Measurements from ENCODE around the gene NAA40.
"Not testable (repeated sequence)": the region's sequence is repeated elsewhere in the genome, so short reads cannot be mapped to it uniquely, and the experiment has no call there.

The NAA40 gene

DNA sequence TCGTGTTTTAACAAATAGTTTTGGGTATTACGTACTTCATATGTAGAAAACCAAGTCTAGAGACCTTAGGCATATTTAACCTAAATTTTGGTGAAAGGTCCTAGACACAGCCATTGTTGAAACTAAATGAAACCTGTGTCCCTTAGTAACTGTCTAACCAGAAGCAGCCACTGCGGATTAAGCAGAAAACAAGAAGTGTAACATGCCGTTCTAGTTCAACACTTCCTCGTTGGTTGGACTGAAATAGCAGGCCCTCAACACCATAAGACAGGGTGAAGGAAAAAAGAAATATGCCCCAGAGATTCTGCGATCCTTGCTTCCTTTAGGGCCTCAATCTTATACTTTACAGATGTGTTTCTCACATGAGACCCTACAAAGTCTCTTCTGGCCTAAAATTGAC, 2.0 kb downstream of the NAA40 start:
- DNase-seq = no peak

DNA sequence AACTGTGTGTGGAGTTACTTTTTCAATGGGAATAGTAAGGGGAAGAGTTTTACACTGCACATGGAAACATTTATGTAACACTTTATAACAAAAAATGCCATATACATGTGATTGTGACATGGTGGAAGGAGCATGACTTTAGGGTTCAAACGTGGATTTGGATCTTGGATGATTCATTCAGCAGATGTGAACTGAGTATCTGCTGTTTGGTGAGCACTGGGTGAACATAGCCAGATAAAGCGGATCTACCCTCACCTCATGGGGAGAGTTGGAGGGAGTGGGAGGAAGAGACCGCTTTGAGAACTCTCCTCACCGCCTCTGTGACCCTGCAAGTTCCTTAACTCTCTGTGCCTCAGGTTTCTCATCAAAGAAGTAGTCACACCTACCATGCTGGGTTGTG, 3.1 kb downstream of the NAA40 start:
- DNase-seq = no peak

DNA sequence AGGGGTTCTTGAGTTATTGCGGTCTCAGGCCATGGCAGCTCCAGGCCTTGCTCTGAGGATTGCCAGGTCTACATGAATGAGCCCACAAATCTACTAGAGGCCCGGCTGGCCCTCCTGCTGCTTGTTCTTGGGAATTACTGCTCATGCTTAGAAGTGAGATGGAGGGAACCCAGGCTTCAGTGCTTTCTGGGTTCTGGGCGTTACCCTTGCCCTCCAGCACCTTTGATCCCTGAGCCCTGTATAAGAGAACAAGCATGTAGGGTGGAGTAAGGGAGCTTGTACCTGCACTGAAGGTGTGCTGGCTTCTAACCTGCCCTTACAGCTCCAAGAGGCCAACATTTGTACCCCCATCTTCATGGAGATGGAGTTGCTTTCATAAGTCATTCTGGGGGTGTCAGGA, 4.0 kb downstream of the NAA40 start:
- no peak for DNase-seq

DNA sequence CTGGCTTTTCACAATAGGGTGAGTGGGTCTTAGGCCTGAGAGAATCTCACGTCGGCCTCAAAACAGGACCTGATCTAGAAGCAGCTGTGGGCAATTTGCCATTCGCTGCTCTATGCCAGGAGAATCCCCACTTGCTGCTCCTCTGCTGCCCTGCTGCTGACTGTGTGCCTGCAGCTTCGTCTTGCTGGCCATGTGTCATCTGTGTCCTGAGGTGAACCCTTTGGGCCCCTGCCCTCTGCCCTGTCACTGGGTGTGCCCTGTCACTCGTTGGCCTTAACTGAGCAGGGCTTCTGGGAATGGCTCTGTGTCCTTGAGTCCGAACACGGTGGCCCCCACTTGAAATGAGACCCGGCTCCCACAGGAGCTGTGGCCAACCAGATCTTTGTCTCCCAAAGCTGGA, 6.2 kb downstream of the NAA40 start:
- DNase-seq = no peak

DNA sequence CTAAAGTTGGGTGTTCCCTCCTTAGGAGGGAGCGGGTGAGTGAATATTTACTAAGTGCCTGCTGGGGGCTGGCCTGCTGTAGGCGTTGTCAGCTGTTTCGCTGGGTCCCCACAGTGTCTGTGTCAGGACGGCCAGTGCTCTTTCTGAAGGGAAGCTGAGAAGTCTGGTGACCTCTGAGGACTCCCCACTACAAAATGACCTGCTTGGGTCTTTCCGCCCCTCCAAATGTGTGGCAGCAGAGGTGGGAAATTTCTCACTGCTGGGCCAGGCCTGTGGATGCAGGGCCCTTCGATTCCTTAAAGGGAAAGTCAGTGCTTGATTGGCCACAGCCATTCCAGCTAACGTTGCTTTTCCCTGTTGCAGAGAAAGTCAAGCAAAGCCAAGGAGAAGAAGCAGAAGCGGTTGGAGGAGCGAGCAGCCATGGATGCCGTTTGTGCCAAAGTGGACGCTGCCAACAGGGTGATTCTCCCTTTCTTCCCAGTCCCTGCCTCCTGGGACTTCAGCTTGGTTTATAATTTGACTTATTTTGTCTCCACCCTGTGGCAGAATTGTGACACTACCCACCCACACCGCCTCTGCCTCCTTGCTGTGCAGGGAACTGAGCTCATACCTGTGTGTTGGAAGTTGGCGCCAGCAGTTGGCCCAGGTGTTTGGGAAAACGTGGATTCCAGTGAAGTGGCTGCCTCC, 6.8 kb downstream of the NAA40 start:
- DNase-seq = peak; percentile 54

DNA sequence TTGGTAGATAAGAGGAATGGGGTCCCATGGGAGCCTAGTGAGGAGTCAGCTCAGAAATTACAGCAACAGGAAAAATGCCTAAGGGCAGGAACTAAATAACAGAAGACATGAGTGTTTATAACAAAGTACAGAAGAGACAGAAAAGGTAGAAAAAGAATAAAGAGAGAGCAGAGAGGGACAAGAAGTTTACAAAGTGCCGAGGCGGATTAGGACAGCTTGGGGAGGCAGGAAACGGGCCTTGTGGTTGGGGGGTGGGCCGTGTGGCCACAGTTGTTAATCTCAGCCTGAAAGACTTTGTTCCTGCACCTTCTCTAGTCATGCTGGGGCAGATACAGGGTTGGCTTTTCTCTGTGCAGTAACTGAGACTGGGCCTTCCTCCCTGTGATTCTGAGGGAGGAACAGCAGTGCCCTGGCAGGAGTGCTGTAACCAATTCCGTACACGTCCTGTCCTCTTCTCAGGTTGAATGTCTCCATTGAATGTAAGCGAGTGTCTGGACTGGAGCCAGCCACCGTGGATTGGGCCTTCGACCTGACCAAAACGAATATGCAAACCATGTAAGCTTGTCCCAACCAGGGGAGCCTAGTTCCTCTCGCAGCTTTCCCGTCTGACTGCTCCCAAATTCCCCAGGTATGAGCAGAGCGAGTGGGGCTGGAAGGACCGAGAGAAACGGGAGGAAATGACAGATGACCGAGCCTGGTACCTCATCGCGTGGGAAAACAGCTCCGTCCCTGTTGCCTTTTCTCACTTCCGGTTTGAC, 13.2 kb downstream of the NAA40 start:
- peak; percentile 12 for DNase-seq

DNA sequence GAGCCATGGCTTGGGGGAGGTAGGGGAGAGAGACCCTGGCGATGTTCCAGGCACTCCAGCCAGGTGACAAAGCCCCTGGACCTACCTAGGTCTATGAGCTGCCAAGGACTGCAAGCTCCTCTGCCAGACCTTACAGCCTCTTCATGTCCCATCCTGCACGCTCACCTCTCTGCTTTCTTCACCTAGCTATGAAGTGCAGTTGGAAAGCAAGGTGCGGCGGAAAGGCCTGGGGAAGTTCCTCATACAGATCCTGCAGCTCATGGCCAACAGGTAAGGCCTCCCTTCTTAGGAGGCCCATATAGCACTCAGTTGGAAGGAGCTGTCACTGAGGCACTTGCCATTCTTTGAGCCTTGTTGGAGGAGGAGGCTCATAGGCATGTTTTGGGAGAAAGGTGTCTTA, 13.8 kb downstream of the NAA40 start:
- no peak for DNase-seq

DNA sequence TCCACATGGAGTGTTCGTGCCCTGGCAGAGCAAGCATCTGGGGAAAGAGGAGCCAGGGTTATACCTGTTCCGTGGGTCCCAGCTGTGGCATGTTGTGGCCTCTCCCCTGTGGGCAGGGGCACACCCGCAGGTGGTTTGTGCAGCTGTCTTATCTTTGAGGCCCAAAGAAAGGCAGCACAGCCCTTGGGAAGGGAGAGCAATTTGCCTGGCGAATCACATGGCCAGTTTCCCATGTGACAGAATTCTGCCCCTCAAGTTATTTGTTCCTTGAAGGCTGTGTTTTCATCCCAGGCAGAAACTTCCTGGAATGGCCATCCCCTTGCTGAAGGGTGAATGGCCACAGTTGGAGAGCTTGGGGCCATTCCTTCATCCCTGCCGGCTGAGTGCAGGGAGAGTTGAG, 19.2 kb downstream of the NAA40 start:
- no peak for DNase-seq

DNA sequence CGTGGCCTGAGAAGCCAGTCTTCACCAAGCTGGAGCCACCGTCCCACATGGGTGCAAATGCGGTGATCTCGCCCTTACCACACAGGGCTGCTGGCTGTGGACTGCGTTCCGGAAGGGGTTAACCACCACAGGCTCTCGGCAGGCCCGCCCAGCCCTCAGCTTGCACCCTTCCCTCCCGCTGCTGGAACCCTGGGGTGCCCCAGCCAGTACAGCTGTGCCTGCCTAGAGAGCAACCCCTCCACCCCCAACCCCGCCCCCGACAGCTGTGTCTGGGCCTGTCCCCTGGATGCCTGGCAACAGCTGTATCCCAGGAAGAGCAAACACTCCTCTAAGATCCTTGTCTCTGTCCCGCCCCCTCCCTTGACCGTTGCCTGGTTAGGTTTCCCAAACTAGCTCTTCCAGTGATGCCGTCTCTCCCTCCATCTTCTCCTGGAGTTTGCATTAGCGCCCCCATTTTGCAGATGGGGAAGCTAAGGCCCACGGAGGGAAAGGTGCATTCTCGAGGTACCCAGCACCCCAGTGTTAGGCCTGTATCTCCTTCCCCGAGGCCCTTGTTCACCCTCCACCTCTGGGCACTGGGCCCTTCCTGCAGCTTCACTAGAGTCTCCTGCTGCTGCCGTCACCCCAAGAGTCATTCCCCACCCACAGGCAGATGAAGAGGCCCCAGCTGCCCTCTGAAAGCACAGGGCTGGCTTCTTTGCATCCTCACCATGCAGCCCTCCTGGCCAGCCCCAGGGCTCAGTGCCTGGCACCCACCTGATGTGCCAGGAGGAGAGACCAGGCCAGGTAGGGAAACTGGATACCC, 23.0 kb downstream of the NAA40 start:
- no peak for DNase-seq

DNA sequence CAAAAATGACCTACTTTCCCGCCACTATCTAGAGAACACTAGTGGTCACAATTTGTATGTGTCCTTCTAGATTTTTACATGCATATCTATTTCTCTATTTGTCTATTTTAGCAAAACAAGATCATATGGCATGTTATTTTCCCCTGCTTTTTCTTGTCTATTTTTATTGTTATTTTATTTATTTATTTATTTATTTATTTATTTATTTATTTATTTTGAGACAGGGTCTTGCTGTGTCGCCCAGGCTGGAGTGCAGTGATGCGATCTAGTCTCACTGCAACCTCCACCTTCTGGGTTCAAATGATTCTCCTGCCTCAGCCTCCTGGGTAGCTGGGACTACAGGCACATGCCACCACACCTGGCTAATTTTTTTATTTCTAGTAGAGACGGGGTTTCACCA, 25.1 kb downstream of the NAA40 start:
- not testable (repeated sequence) for DNase-seq

DNA sequence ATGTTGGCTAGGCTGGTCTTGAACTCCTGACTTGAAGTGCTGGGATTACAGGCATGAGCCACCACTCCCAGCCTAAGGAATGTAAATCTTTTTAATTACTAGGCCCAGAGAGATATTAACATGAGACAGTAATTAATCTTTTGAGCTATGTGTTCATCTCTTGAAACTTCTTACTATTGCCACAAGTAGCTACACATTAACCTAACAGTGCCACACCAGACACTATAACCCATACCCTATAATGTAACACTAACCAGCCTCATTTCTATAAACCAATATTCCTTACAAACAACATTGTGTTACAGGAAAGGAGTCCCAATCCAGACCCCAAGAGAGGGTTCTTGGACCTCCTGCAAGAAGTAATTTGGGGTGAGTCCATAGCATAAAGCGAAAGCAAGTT, 27.6 kb downstream of the NAA40 start:
- DNase-seq = no peak

DNA sequence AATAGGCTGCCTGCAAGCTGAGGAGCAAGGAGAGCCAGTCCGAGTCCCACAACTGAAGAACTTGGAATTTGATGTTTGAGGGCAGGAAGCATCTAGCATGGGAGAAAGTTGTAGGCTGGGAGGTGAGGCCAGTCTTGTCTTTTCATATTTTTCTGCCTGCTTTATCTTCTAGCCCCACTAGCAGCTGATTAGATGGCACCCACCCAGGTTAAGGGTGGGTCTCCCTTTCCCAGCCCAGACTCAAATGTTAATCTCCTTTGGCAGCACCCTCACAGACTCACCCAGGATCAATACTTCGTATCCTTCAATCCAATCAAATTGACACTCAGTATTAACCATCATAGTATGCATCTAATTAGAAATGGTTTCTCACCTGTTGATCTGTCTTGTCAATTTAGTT, 30.7 kb downstream of the NAA40 start:
- no peak for DNase-seq

DNA sequence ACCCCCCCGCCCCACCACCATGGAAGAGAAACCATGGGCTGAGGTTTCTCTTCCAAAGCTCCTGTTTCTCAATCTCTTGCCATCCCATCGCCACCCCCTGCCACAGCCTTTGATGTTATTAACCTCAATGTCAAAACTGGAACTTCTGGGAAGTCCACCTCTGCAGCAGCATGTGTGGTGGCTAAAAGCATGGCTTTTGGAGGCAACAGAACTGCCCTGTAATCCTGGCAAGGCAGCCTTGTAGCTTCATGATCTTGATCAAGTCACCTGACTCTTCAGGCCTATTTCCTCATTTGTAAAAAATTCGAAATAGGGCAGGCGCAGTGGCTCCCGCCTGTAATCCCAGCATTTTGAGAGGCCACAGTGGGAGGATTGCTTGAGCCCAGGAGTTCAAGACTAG, 32.1 kb downstream of the NAA40 start:
- DNase-seq = no peak

DNA sequence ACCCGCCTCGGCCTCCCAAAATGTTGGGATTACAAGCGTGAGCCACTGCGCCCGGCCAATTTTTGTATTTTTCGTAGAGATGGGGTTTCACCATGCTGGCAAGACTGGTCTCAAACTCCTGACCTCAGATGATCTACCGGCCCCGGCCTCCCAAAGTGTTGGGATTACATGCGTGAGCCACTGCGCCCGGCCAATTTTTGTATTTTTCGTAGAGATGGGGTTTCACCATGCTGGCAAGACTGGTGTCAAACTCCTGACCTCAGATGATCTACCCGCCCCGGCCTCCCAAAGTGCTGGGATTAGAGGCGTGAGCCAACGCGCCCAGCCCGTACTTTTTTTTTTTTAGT, 35.1 kb downstream of the NAA40 start:
- DNase-seq = not testable (repeated sequence)

DNA sequence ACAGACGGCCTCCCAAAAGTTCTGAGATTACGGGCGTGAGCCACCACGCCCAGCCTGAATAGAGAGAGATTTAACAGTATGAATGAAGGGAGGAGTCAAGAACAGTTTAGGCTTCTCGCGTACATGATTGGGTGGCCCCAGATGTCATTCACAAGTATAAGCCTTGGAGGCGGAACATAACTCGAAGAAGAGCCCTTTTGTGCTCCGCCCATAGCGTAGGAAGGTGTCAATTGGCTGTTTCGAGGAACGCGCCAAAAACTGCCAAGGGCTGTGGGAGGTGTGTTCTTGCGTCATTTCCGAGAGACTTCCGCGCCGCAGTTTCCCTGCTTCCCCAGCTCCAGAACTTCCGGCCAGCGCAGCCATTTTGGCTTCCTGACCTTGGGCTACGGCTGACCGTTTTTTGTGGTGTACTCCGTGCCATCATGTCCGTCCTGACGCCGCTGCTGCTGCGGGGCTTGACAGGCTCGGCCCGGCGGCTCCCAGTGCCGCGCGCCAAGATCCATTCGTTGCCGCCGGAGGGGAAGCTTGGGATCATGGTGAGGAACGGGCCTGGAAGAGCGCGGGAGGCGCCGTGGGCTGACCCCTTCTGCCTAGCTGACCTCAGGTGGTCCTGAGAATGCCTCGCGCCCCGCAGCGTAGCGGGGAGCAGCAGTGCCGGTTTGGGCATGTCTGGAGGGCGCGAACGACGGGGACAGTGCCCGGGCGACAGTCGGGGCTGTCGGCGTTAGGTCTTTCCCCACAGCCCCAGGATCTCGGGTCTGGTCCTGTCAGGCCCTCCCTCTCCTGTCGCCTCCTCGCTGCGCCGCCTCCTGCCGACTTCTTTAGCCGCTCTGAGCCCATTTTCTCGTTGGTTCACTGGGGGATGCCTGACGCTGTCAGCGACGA, 35.7 kb downstream of the NAA40 start, which contains the start of gene COX8A:
Gene COX8A (plus strand): TSS at position 362 of the 885 bp plus-strand sequence. CDS start 61 bp downstream, at position 423.
- peak; percentile 97 for DNase-seq

DNA sequence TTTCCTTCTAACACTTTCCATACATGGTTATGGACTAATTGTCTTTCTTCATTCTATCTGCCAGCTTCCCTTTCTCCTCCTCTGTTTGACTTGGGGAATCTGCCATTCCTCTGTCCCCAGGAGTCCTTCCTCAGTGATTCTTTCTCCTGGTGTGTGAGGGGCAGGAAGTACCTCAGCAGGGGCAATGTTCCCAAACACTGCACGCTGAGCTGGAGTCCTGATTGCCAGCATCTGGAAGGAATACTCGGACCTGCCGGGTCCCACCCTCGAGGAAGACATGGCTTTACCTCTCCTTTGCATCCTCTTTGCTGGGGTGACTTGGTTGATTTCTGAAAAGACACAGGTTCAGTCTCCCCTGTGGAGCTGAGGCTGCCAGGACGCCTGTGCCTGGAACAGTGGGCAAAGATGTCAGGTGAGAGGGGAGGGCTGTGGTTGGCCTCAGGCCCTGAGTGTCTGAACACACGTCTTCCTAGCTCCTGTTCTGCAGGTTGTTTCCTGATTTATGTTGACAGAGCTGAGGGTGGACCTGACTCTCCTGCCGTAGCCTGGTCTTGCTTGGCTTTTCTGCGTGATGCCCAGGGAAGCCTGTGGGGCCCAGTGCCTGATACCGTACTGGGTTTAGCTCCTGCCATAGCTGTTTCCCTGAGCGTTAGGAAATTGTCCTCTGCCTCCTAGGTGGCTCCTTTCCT, 39.9 kb downstream of the NAA40 start:
- DNase-seq = no peak

DNA sequence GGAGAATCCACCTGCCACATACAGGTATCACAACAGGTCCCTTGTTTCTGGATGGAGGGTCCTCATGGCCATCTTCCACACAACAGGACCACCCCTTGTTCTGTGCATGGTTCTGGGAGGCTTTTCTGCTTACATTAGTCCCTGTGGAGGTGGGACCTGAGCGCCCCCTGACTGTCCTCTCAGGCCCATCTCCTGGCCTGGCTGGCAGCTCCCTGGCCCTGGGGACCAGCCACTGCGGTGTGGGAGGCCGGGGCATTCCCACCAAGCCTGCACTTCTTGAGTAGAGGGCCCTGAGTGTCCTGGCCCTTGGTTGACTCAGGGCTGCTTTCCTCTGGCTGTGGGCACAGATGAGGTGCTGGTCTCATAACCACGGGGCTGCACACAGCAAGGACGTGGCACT, 40.6 kb downstream of the NAA40 start:
- DNase-seq = no peak

DNA sequence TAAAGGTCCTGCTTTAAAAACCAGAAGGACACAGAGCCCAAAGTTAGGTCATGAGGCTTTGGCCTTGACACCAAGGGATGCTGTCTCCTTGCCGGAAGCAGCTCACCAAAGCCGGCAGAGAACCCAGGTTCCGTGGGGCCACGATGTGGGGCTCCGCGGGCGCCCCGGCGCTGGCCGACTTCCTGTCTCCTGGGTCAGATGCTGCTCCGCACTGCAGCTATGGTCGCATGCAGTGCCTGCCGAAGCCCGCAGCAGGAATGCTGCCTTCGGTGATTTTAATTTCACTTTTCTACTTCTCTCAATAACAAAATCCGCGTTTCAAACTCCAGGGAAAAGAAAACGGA, 47.0 kb downstream of the NAA40 start:
- DNase-seq = peak; percentile 77

DNA sequence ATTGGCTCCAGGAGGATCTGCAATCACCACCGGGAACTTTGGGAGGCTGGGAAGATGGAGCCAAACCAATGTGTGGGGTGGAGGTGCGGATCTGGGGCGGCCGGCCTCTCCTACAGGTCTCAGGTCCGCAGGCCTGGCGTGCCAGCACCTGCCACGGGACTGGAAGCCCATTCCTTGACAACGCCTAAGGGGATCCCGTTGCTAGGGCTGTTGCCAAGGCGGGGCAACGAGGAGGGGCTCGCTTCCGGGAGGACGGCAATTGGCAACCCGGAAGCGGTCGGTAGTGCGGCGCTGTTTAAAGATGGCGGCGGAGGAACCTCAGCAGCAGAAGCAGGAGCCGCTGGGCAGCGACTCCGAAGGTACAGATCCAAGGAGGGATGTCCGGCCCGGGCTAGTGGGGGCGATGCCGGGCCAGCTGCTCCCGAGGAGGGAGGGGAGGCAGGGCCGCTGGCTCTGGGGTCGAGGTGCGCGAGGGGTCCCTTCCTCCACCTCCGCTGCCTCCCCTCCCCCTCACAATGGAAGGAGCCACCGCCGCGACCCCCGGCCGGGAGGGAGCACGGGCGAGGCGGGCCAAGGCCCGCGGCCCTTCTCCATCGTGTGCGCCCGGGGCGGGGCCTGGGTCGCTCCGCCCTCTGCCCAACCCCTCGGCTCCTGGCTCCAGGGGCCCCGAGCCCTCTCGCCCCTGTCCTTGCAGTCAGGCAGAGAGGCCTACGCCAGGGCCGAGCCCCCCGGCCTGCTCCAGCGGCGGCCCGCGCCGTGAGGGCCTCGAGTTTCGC, 47.5 kb downstream of the NAA40 start, which contains the start of gene OTUB1:
Gene OTUB1 (plus strand): TSS at position 283 of the 776 bp plus-strand sequence. CDS start 19 bp downstream, at position 302.
- DNase-seq = peak; percentile 90

DNA sequence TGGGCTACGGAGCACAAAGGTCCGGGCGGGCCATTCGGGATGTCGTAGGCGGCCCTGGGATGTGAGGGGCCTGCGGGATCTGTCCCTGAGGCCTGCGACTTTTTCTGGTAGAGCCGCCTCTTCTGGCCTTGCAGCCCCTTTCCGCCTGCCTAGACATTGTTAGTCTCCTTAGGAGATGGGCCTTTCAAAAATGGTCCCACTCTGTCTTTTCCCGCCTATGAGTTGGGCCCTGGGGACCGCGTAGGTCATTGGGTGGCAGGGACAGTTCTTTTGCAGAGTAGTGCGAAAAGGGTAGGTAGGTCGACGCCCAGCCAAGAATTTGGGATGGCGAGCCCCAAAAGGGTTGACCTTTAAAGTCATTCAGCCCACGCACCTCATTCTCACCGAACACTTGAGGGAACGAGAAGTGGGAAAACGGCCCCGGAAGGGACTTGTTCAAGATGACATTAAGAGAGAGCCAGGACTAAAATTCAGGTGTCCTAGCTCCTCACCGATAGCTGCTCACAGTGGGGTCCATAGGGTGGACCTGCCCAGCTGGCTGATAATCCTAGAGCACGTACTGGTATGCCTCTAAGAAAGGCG, 48.2 kb downstream of the NAA40 start:
- no peak for DNase-seq

DNA sequence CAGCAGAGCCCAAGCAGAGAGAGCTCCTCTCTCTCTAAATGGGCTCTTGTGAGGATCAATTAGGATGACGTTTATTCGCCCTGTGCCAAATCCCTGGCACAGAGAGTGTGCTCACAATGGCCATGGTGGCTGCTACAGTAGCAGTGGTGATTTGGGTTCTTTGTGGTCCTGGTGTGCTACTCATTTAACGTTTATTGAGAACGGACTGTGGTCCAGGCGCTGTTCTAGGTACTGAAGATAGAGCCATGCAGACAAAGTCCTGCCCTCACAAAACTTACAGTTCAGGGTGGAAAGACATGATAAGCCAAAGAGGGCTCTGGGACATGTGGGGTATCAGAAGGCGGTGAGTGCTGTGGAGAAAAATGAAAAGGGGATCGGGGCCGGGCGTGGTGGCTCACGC, 52.8 kb downstream of the NAA40 start:
- DNase-seq = no peak
